OCI-LY3 (cell line): ENCODE measurements around the gene AHDC1.

Experiments
- H2AFZ ChIP-seq: fragments of 200-600, 300-600 bp; shearing (Covaris generic); 2 replicates; pipeline ENCODE4 v1.6.0; 2014; ENCODE audit warnings: antibody characterized with exemption, low read depth, low read length
- H3K27ac ChIP-seq: fragments of 200-600, 300-600 bp; sonication (generic); 2 replicates; pipeline ENCODE4 v1.5.1; 2014; ENCODE audit warnings: mild to moderate bottlenecking, low read length, moderate library complexity, mixed read lengths
- H3K27me3 ChIP-seq: fragments of 200-600, 300-600 bp; sonication (generic); 2 replicates; pipeline ENCODE4 v1.6.1; 2014; ENCODE audit warnings: low read depth, low read length, mixed read lengths
- H3K36me3 ChIP-seq: fragments of 200-600, 300-600 bp; sonication (generic); replicated peaks from 2 replicates; pipeline ENCODE3; 2014; ENCODE audit warnings: low read depth, low read length, mixed read lengths
- H3K4me1 ChIP-seq: fragments of 300-600, 200-600 bp; sonication (generic); 2 replicates; pipeline ENCODE4 v1.6.1; 2014; ENCODE audit warnings: low read length, mixed read lengths
- H3K4me2 ChIP-seq: fragments of 200-600, 300-600 bp; sonication (generic); 2 replicates; pipeline ENCODE4 v1.6.1; 2014; ENCODE audit warnings: low read length, mixed read lengths
- H3K4me3 ChIP-seq: fragments of 300-600, 200-600 bp; sonication (generic); 2 replicates; pipeline ENCODE4 v1.5.1; 2014; ENCODE audit warnings: antibody characterized with exemption, mild to moderate bottlenecking, low read length, moderate library complexity
- H3K79me2 ChIP-seq: fragments of 300-600, 200-600 bp; shearing (Covaris generic); 2 replicates; pipeline ENCODE4 v1.6.1; 2014; ENCODE audit warnings: mild to moderate bottlenecking, low read length, mixed read lengths
- H3K9ac ChIP-seq: fragments of 300-600, 200-600 bp; shearing (Covaris generic); 2 replicates; pipeline ENCODE4 v1.6.0; 2014; ENCODE audit warnings: mild to moderate bottlenecking, low read length, moderate library complexity
- H3K9me3 ChIP-seq: fragments of 200-600, 300-600 bp; shearing (Covaris generic); 2 replicates; pipeline ENCODE4 v1.6.1; 2014; ENCODE audit warnings: low read length, mixed read lengths; ENCODE audit not compliant: insufficient read depth
- H4K20me1 ChIP-seq: fragments of 200-600, 300-600 bp; sonication (generic); 2 replicates; pipeline ENCODE4 v1.6.1; 2016; ENCODE audit warnings: low read length, mixed read lengths; ENCODE audit not compliant: insufficient read depth
- CTCF ChIP-seq: fragments of 200-600, 300-600 bp; sonication (generic); IDR thresholded peaks from 2 replicates; pipeline ENCODE4 v1.5.1; 2014; ENCODE audit warnings: antibody characterized with exemption, low read length, low read depth
- EZH2phosphoT487 ChIP-seq: fragments of 200-600 bp; shearing (Covaris generic); IDR thresholded peaks from 2 replicates; pipeline ENCODE4 v1.6.1; 2018; ENCODE audit warnings: antibody characterized with exemption, mixed run types, low read depth

AHDC1 gene

GRCh38 chr1:27605796-27606707 is 2.1 kb upstream of the AHDC1 start:
- H3K4me2 ChIP-seq: peak overlapping the region; percentile 37
- H3K4me1 ChIP-seq: peaks cover 35% of the 10 kb centered on the region
- no peaks in the 10 kb centered on the region for H3K79me2 ChIP-seq
- TF ChIP-seq CTCF (peak; percentile 82), EZH2phosphoT487 (no peak)
- H3K9ac ChIP-seq: no peak overlapping the region
- no peak overlapping the region for H3K4me3 ChIP-seq
- no peaks in the 10 kb centered on the region for H3K36me3 ChIP-seq
- no peak overlapping the region for H2AFZ ChIP-seq
- no peaks in the 10 kb centered on the region for H3K9me3 ChIP-seq
- H3K27me3 ChIP-seq: peaks cover 13% of the 10 kb centered on the region; the same call in 1 of the 2 replicates
- H4K20me1 ChIP-seq: no peaks in the 10 kb centered on the region
- no peak overlapping the region for H3K27ac ChIP-seq

- no peak overlapping the region for H3K9ac ChIP-seq
- H3K27me3 ChIP-seq: peaks cover 8% of the 10 kb centered on the region; the same call in 1 of the 2 replicates
- H3K4me2 ChIP-seq: no peak overlapping the region
- no peaks in the 10 kb centered on the region for H3K79me2 ChIP-seq
- no peak overlapping the region for H3K27ac ChIP-seq
- no peak overlapping the region for H3K4me3 ChIP-seq
- H4K20me1 ChIP-seq: no peaks in the 10 kb centered on the region
- TF ChIP-seq EZH2phosphoT487: no peak
- no peak for TF ChIP-seq CTCF
- H3K9me3 ChIP-seq: no peaks in the 10 kb centered on the region
- no peak overlapping the region for H2AFZ ChIP-seq
- H3K36me3 ChIP-seq: no peaks in the 10 kb centered on the region
- H3K4me1 ChIP-seq: peaks cover 31% of the 10 kb centered on the region
These were observed 1.4 kb upstream of the AHDC1 start for GRCh38 chr1:27605300-27605766.

GRCh38 chr1:27604579-27605299 is 795 bp upstream of the AHDC1 start:
- no peak overlapping the region for H3K27ac ChIP-seq
- H3K9me3 ChIP-seq: no peaks in the 10 kb centered on the region
- no peaks in the 10 kb centered on the region for H4K20me1 ChIP-seq
- TF ChIP-seq EZH2phosphoT487 (no peak), CTCF (no peak)
- H3K4me3 ChIP-seq: peak overlapping the region; percentile 95
- H3K27me3 ChIP-seq: peaks cover 7% of the 10 kb centered on the region; the same call in 1 of the 2 replicates
- H3K4me2 ChIP-seq: peak overlapping the region; percentile 53
- no peak overlapping the region for H2AFZ ChIP-seq
- no peaks in the 10 kb centered on the region for H3K79me2 ChIP-seq
- no peaks in the 10 kb centered on the region for H3K36me3 ChIP-seq
- H3K9ac ChIP-seq: no peak overlapping the region
- peaks cover 25% of the 10 kb centered on the region for H3K4me1 ChIP-seq

- no peak overlapping the region for H3K27ac ChIP-seq
- H4K20me1 ChIP-seq: no peaks in the 10 kb centered on the region
- peaks cover 12% of the 10 kb centered on the region for H3K4me1 ChIP-seq
- no peaks in the 10 kb centered on the region for H3K36me3 ChIP-seq
- H3K4me2 ChIP-seq: peak overlapping the region; percentile 74
- H3K4me3 ChIP-seq: peak overlapping the region; percentile 95
- no peak overlapping the region for H2AFZ ChIP-seq
- TF ChIP-seq EZH2phosphoT487 (no peak), CTCF (no peak)
- H3K9ac ChIP-seq: peak overlapping the region; percentile 63
- H3K79me2 ChIP-seq: no peaks in the 10 kb centered on the region
- peaks cover 7% of the 10 kb centered on the region; the same call in 1 of the 2 replicates for H3K27me3 ChIP-seq
- no peaks in the 10 kb centered on the region for H3K9me3 ChIP-seq
These were observed 649 bp downstream of the AHDC1 start for GRCh38 chr1:27603309-27603680.
